Activated CD4-positive, alpha-beta T cell treated with anti-CD3 and anti-CD28 coated beads for 48 hours (primary cell): ENCODE measurements around the gene SLC19A1.

ENCODE experiments used
- DNase-seq: peaks from one replicate; pipeline ENCODE4 v3.0.0-alpha.2; 2020

SLC19A1 gene

GRCh38 chr21:45461806-45462341 is 80.4 kb downstream of the SLC19A1 start:
- no peak for DNase-seq

- no peak for DNase-seq
These were observed 80.9 kb downstream of the SLC19A1 start for GRCh38 chr21:45461369-45461750.

- no peak for DNase-seq
These were observed 81.5 kb downstream of the SLC19A1 start for GRCh38 chr21:45460611-45461368.

GRCh38 chr21:45460011-45460565 is 82.2 kb downstream of the SLC19A1 start:
- DNase-seq: no peak

GRCh38 chr21:45459171-45460010 is 82.8 kb downstream of the SLC19A1 start:
- no peak for DNase-seq

- no peak for DNase-seq
These were observed 83.7 kb downstream of the SLC19A1 start for GRCh38 chr21:45458281-45459170.

- DNase-seq: no peak
These were observed 84.4 kb downstream of the SLC19A1 start for GRCh38 chr21:45457832-45458172.

GRCh38 chr21:45457161-45457831 is 84.9 kb downstream of the SLC19A1 start:
- no peak for DNase-seq

GRCh38 chr21:45456584-45457160 is 85.6 kb downstream of the SLC19A1 start:
- no peak for DNase-seq

- no peak for DNase-seq
These were observed 86.3 kb downstream of the SLC19A1 start for GRCh38 chr21:45455674-45456583.

GRCh38 chr21:45454926-45455673 is 87.1 kb downstream of the SLC19A1 start:
- no peak for DNase-seq

- no peak for DNase-seq
These were observed 87.9 kb downstream of the SLC19A1 start for GRCh38 chr21:45454060-45454925.

GRCh38 chr21:45453308-45453950 is 88.8 kb downstream of the SLC19A1 start:
- DNase-seq: no peak

- DNase-seq: no peak
These were observed 89.4 kb downstream of the SLC19A1 start for GRCh38 chr21:45452696-45453307.

GRCh38 chr21:45451771-45452182 is 90.5 kb downstream of the SLC19A1 start:
- no peak for DNase-seq

- no peak for DNase-seq
These were observed 91.0 kb downstream of the SLC19A1 start for GRCh38 chr21:45451091-45451740.

- no peak for DNase-seq
These were observed 91.7 kb downstream of the SLC19A1 start for GRCh38 chr21:45450423-45451090.
